Tibial artery (tissue), 4 donors: ENCODE data around the gene GAD2.
A peak's percentile ranks its signal among the peaks of the same experiment; 100 is the strongest.

Experiments
- DNase-seq, 2 donors: peaks; one replicate each; pipeline ENCODE4 v3.0.0-alpha.2; 2019
- H3K27ac ChIP-seq, 2 donors: fragments of 200-600 bp; sonication (generic) in 1 of 2; 1 replicate in 1 of 2; 2 replicates in 1 of 2; pipeline ENCODE4 v1.5.1; 2018 to 2019; ENCODE audit warnings: mild to moderate bottlenecking in 1 of 2
- H3K27me3 ChIP-seq, 2 donors: fragments of 200-600 bp; sonication (generic) in 1 of 2; one replicate each; pipeline versions ENCODE4 v1.5.1 to v1.6.0; 2016 to 2019
- H3K36me3 ChIP-seq, 3 donors: fragments of 200-600 bp; sonication (generic) in 2 of 3; one replicate each; pipeline ENCODE4 v1.5.1; 2016 to 2019; ENCODE audit warnings: mild to moderate bottlenecking in 2 of 3
- H3K4me1 ChIP-seq, 4 donors: fragments of 200-600 bp; sonication (generic) in 2 of 4; 1 replicate in 3 of 4; 2 replicates in 1 of 4; pipeline ENCODE4 v1.5.1; 2016 to 2019
- H3K4me3 ChIP-seq, 2 donors: fragments of 200-600 bp; sonication (generic) in 1 of 2; 1 replicate in 1 of 2; 2 replicates in 1 of 2; pipeline ENCODE4 v1.5.1; 2018 to 2019; ENCODE audit warnings: mild to moderate bottlenecking in 2 of 2
- H3K9me3 ChIP-seq, 3 donors: fragments of 200-600 bp; sonication (generic) in 1 of 3; one replicate each; pipeline ENCODE4 v1.5.1; 2016 to 2019
- CTCF ChIP-seq, 2 experiments: fragments of 200-600 bp in 1 of 2; fragments of 450-650 bp in 1 of 2; IDR thresholded peaks; one replicate each; pipeline ENCODE4 v1.5.1; 2017 to 2019; ENCODE audit warnings: antibody characterized with exemption in 2 of 2, mild to moderate bottlenecking in 1 of 2, moderate library complexity in 1 of 2
- intact Hi-C: fragments of 100-400 bp; cut with DNase I; formaldehyde crosslinking; loops from one replicate; pipeline ENCODE4 v1.15.0; 2023; ENCODE audit warnings: low total_unique reads

Gene GAD2

GRCh38 chr10:26216585-26217395 lies at the start of gene GAD2:
Gene GAD2, plus strand, starts transcription at chr10:26216774. Its CDS starts 36 bp downstream, at chr10:26216810.
- Histone ChIP-seq H3K36me3 (no peaks in the 10 kb centered on the region), H3K27ac (no peak within 1 kb of the TSS), H3K4me1 (peaks cover 0 to 40% (median 34%) of the 10 kb centered on the region in 4 donors), H3K4me3 (peak within 1 kb of the TSS; percentile 17 to 36), H3K27me3 (peaks cover 0 to 99% of the 10 kb centered on the region in 2 donors), H3K9me3 (no peaks in the 10 kb centered on the region)
- intact Hi-C loops = no loop called here
- DNase-seq = no peak
- no peak for TF ChIP-seq CTCF (IDR thresholded peaks at IDR 0.05)

- Histone ChIP-seq H3K4me1 (no peaks in the 10 kb centered on the region), H3K27ac (no peak overlapping the region), H3K36me3 (no peaks in the 10 kb centered on the region), H3K9me3 (no peaks in the 10 kb centered on the region), H3K27me3 (no peaks in the 10 kb centered on the region), H3K4me3 (no peak overlapping the region)
- no peak for DNase-seq
- intact Hi-C loops = no loop called here
- no peak for TF ChIP-seq CTCF (IDR thresholded peaks at IDR 0.05)
These were observed 47.1 kb upstream of the GAD2 start for GRCh38 chr10:26169466-26169865.

GRCh38 chr10:26172131-26172530 lies 44.4 kb upstream of the GAD2 start:
- Histone ChIP-seq H3K4me3 (no peak overlapping the region), H3K9me3 (no peaks in the 10 kb centered on the region), H3K27ac (no peak overlapping the region), H3K27me3 (no peaks in the 10 kb centered on the region), H3K36me3 (no peaks in the 10 kb centered on the region), H3K4me1 (no peaks in the 10 kb centered on the region)
- no peak for TF ChIP-seq CTCF (IDR thresholded peaks at IDR 0.05)
- DNase-seq = no peak
- intact Hi-C loops = no loop called here

- H3K36me3 ChIP-seq = no peaks in the 10 kb centered on the region
- no peaks in the 10 kb centered on the region for H3K9me3 ChIP-seq
- H3K27ac ChIP-seq = no peak overlapping the region
- TF ChIP-seq CTCF (IDR thresholded peaks at IDR 0.05) = no peak
- H3K4me3 ChIP-seq = no peak overlapping the region
- intact Hi-C loops = no loop called here
- H3K27me3 ChIP-seq = no peaks in the 10 kb centered on the region
- DNase-seq = no peak
- H3K4me1 ChIP-seq = no peaks in the 10 kb centered on the region
These were observed 42.7 kb upstream of the GAD2 start for GRCh38 chr10:26173837-26174236.

GRCh38 chr10:26177341-26177740 lies 39.2 kb upstream of the GAD2 start:
- no peaks in the 10 kb centered on the region for H3K4me1 ChIP-seq
- H3K27me3 ChIP-seq = no peaks in the 10 kb centered on the region
- TF ChIP-seq CTCF (IDR thresholded peaks at IDR 0.05) = no peak
- no peak overlapping the region for H3K27ac ChIP-seq
- H3K4me3 ChIP-seq = no peak overlapping the region
- no peaks in the 10 kb centered on the region for H3K36me3 ChIP-seq
- no peak for DNase-seq
- intact Hi-C loops = no loop called here
- no peaks in the 10 kb centered on the region for H3K9me3 ChIP-seq
